COLO668 (cell line): ENCODE data around the gene DCK.

ENCODE experiments used
- DNase-seq: peaks from one replicate; lab custom pipeline; 2025; ENCODE audit not compliant: unreplicated experiment; lab: John Stamatoyannopoulos, UW

The DCK gene

GRCh38 chr4:70993181-70994068, at the start of gene DCK:
Gene DCK, plus strand, starts transcription at chr4:70993649. Its CDS starts 187 bp downstream, at chr4:70993836.
- peak; percentile 98 for DNase-seq

GRCh38 chr4:70945046-70945445, 48.4 kb upstream of the DCK start:
- no peak for DNase-seq

GRCh38 chr4:70945452-70946055, 47.9 kb upstream of the DCK start:
- DNase-seq, result no peak

GRCh38 chr4:70946939-70947338, 46.5 kb upstream of the DCK start:
- no peak for DNase-seq

GRCh38 chr4:70948665-70949260, 44.7 kb upstream of the DCK start:
- no peak for DNase-seq

GRCh38 chr4:70954032-70954431, 39.4 kb upstream of the DCK start:
- no peak for DNase-seq

- DNase-seq, result no peak
Measured at GRCh38 chr4:70956549-70957210, 36.8 kb upstream of the DCK start.

GRCh38 chr4:70958681-70959080, 34.8 kb upstream of the DCK start:
- DNase-seq, result no peak

GRCh38 chr4:70969076-70969475, 24.4 kb upstream of the DCK start:
- DNase-seq, result no peak

- no peak for DNase-seq
Measured at GRCh38 chr4:70976252-70976651, 17.2 kb upstream of the DCK start.

- no peak for DNase-seq
Measured at GRCh38 chr4:70979445-70980008, 13.9 kb upstream of the DCK start.

- no peak for DNase-seq
Measured at GRCh38 chr4:70980196-70980595, 13.3 kb upstream of the DCK start.

- no peak for DNase-seq
Measured at GRCh38 chr4:70984106-70984505, 9.3 kb upstream of the DCK start.

- no peak for DNase-seq
Measured at GRCh38 chr4:70984589-70984988, 8.9 kb upstream of the DCK start.

- no peak for DNase-seq
Measured at GRCh38 chr4:70991596-70991995, 1.9 kb upstream of the DCK start.

- DNase-seq, result peak; percentile 11
Measured at GRCh38 chr4:70992391-70992881, 1.0 kb upstream of the DCK start.

- no peak for DNase-seq
Measured at GRCh38 chr4:70994069-70994366, 569 bp downstream of the DCK start.

GRCh38 chr4:70994387-70995099, 1.1 kb downstream of the DCK start:
- no peak for DNase-seq

- DNase-seq, result no peak
Measured at GRCh38 chr4:70996018-70996360, 2.5 kb downstream of the DCK start.

- no peak for DNase-seq
Measured at GRCh38 chr4:70997036-70997435, 3.6 kb downstream of the DCK start.

- no peak for DNase-seq
Measured at GRCh38 chr4:70997546-70997945, 4.1 kb downstream of the DCK start.
